ENCODE measurements around the gene PCGF2.

DNA sequence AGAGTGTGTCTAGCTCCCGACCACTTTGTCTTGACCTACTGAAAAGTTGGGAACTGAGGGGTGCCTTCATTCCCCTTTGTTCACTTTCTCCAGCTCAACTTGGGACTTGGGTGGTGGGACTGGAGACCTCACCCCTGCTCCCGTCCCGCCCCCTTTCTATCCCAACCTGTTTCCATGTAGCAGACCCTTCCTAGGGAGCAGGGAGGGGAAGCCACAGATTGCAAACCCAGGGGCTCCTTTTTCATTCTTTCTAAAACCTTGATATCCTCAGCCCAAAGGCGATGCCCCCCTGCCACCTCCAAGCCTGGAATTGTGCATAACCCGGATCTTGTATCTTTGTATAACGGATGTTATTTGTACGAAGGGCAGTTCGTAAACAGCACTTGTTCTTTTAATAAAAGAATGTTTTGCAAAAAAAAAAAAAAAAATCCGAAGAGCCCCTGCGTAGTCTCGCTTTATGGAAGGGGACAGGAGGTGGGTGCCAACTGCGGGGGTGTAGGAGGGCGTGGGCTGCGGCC, 18.7 kb downstream of the PCGF2 start:
- TF ChIP-seq, protein P1, sequence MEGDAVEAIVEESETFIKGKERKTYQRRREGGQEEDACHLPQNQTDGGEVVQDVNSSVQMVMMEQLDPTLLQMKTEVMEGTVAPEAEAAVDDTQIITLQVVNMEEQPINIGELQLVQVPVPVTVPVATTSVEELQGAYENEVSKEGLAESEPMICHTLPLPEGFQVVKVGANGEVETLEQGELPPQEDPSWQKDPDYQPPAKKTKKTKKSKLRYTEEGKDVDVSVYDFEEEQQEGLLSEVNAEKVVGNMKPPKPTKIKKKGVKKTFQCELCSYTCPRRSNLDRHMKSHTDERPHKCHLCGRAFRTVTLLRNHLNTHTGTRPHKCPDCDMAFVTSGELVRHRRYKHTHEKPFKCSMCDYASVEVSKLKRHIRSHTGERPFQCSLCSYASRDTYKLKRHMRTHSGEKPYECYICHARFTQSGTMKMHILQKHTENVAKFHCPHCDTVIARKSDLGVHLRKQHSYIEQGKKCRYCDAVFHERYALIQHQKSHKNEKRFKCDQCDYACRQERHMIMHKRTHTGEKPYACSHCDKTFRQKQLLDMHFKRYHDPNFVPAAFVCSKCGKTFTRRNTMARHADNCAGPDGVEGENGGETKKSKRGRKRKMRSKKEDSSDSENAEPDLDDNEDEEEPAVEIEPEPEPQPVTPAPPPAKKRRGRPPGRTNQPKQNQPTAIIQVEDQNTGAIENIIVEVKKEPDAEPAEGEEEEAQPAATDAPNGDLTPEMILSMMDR (IDR thresholded peaks at IDR 0.05; ENCODE audit: poor library complexity, severe bottlenecking) = no peak
- TF ChIP-seq POLR2AphosphoS5 (IDR thresholded peaks at IDR 0.05) = no peak
- TF ChIP-seq EP300 (conservative IDR thresholded peaks at IDR 0.05; ENCODE audit: poor library complexity, severe bottlenecking) = no peak
- TF ChIP-seq RAD21 (conservative IDR thresholded peaks at IDR 0.05) = no peak
- no peak for TF ChIP-seq MXI1 (conservative IDR thresholded peaks at IDR 0.05; ENCODE audit: poor library complexity, severe bottlenecking)

Data from neural cell (in vitro differentiated cells).